ENCODE results near the gene CTNS.

The CTNS gene

DNA sequence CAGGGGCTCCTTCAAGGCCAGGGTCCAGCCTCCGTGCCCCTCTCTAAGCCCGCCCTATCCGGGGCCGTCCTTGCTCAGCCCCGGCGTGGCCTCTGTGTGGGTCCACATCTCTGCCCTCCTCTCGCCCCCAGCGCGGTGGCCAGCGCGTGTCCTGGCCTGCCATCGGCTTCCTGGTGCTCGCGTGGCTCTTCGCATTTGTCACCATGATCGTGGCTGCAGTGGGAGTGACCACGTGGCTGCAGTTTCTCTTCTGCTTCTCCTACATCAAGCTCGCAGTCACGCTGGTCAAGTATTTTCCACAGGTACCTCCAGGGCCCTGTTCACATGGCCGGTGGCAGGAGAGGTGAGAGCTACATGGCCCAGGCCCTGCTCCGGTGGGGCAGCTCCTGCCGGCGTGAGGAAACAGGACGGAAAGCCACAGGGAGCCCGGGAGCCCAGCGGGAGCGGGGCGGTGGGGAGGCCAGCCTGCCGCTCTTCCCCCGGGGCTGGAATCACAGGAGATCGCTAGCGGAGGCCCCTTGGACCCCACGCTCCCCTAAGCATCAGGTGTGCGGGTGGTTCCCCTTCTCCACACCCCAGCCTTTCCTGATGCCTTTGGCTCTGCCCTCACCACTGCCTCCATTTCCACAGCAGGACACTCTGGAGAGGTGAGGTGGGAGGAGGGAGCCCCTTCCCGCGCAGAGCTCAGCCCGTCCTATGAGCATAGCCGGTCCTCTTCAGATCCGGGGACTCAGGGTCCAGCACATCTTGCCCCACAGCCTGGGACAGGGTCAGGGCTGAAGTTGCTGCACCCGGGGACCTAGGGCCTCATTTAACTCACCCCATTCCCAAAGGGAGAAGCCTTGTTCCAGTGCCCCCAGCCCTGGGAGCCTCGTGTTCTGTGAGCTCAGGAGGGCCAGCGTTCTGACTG is 21.6 kb downstream of the CTNS start:
- DNase-seq (ENCODE audit: low read depth in 2 of 3, low spot score in 1 of 3): no peak

DNA sequence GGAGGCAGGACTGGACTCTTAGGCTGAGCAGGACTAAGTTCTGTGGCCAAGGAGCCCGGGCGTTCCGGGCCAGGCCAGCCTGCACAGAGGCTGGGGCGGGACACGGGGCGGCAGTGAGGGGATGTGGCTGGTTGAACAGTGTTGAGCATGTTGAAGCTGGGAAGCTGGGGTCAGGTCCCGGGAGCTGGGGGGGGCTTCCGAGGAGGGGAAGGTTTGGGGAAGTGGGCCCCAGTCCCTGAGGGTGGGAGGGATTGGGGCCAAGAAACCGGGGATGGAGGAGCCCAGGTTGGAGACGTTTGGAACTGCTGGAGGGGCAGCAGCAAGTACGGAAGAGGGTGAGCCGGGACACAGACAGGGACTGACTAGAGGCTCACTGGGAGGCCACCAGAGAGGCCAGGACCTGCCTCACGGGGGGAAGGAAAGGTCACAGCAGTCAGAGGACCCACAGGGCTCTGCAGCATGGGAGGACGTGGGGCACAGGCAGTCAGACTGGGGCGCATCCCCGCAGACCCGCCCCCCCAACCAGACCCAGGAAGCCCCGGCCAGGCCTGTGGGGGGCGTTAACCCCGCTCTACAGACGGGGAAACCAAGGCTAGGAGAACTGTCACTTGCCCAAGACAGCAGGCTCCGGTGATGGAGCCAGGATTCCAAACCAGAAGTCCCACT is 22.4 kb downstream of the CTNS start:
- DNase-seq (ENCODE audit: low read depth in 2 of 3, low spot score in 1 of 3): no peak

DNA sequence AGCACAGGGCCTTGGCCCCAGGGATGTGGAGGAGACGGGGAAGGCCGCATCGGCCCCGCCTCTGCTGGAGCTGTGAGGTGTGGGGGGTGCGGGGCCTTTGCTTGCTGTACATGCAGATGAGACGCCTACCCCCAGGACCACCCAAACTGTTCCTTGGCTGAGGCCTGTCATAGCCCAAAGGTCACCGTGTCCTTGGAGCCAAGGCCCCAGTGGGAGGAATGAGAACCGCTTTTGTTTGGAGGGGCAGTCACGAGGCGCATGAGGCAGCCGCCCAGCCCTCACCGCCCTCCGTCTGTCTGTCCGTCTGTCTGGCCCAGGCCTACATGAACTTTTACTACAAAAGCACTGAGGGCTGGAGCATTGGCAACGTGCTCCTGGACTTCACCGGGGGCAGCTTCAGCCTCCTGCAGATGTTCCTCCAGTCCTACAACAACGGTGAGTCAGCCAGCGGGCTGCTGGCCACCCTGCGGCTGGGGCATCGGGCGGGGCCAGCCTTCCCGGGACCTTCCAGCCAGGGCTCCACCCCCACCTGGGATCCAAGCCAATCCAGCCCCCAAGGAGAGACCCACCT is 23.1 kb downstream of the CTNS start:
- DNase-seq (ENCODE audit: low read depth in 2 of 3, low spot score in 1 of 3): no peak

- DNase-seq (ENCODE audit: low read depth in 2 of 3, low spot score in 1 of 3): no peak
These were observed 23.8 kb downstream of the CTNS start for GRCh38 chr17:3660311-3660891.

DNA sequence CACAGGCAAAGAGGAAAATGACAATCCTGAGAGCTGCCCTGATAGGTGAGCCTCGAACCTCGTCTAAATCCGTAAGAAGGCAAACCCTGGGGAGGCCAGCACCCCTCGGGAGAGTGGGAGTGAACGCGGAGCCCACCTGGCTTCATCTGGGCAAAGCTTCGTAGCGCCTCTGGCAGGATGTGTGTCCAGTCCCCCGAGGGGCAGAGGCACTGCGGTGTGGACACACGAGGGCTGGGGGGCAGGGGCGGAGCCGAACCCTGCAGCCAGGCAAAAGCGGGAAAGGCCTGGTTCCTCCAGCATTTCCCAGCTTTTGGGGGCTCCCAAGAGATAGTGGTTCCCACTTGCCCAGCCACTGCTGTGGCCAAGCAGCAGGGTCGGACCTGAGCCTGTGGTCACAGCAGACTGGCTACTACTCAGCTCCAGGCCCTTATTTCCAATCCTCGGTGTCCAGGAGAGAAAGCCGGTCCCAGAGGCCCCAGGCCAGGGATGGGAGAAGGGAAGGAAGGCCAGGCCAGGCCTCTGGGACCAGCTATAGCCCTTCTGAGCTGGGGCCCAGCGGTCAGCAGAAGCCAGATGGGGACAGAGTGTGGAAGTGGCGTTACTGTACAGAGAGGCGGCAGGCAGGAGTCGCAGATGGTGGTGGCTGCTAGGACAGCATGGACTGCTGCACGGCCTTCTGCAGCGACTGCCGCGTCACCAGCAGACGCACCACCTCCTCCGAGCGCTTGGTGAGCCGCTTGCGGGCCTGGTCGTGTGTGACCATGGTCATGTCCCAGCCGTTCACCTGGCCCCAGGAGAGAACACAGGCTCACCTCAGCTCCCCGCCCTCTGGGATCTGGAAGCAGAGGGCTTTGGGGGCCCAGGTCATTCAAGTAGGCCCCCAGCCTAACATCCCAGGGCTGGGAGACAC is 26.8 kb downstream of the CTNS start:
- no peak for DNase-seq (ENCODE audit: low read depth in 2 of 3, low spot score in 1 of 3)

- DNase-seq (ENCODE audit: low read depth in 2 of 3, low spot score in 1 of 3): no peak
These were observed 29.3 kb downstream of the CTNS start for GRCh38 chr17:3665834-3666233.

DNA sequence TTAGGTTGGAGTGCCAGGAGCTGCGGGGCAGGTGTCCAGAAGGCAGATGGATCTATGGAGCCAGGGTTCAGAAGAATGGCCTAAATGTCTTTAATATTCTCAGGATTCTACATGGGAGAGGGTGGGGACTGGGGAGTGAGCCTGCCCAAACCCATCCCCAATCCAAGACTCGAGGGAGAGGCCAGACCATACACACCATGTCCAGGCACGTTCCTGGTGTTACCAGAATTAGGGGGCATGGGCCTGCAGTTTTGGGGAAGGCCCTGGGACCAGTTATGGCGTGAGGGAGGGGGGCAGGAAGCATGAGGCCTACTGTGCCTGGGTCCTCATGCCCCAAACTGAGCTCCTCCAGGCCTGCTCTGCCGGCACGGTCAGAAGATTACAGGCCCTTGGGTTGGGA is 30.0 kb downstream of the CTNS start:
- DNase-seq (ENCODE audit: low read depth in 2 of 3, low spot score in 1 of 3): no peak

DNA sequence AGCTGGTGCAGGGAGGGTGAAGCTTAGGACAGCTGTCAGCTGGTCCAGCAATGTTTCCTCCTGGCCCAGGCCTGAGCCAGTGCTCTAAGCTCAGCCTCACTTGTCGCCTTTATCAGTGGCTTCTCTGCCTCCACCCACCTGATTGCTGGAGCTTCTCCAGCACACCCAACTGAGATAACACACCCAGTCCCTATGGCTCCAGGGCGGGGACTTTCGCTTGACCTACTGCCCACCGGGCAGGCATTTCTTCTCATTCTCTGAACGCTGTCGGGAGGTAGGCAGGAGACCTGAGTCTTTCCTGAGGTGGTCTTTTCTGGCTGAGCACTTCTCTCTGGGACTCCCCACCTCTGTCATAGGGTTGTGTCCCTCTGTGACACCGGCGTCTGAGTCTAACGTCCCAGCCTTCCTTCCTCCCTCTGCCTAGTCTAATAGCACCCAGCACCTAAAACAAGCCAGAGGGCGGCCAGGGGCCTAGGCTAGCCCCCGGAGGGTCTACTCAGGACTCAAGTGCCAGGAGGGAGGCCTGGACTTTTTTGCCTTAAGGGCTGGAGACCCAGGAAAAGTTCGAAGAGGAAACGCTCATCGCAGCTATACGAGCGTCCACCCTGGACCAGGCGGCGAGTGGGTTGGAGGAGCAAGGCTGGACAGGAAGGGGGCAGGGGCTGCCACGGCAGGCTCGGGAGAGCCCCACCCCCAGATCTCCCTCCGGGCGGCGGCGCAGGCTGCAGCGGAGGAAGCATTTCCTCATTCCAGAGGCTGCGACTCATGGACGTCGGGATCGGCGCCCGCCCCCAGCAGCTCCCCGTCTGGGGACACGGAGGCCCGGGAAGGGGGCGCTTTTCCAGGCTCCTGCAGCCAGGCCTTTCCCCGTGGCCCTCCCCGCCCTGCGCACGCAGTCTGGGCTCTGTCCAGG is 31.1 kb downstream of the CTNS start:
- no peak for DNase-seq (ENCODE audit: low read depth in 2 of 3, low spot score in 1 of 3)

DNA sequence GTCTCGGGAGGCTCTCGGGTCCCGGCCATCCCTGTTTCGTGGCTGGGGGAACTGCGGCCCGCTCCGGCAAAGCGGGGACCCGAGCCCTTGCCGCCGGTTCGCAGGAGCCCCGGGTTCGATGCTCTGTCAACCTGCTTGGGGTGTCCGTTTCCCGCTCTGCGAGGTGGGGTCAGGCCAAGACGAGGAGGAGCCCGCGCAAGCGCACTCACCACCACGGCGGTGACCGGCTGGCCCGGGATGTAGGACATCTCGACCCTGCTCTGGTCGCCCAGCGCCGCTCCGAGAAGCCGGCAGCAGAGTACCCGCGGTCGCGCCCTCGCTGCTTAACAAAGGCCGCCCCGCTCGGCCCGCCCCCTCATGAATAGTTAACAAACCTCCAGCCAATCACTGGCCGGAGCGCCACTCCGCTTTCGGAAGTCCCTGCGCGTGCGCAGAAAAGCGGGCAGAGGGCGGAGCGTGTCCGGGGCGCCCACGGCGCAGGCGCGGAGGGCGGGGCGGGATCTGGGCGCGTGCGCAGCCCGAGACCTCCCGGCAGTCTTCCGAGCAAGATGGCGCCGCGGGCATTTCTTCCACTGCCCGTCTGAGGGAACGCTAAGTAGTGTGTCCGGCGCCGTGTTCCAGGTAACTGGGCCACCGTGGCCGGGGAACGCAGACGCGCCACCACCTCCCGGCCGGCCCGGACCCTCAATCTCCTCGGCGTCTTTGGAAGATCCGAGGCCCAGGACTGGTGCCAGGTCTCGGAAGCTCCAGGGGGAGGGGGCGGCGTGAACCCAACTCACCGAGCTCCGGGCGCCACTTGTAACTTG is 31.9 kb downstream of the CTNS start, which contains the start of the genes EMC6 and TAX1BP3:
TSS of gene EMC6 (plus strand) at position 534 of the 806 bp plus-strand sequence. CDS start 335 bp downstream, outside the sequence.
TSS of gene TAX1BP3 (minus strand) at position 300 of the 806 bp plus-strand sequence. CDS start at position 248, 52 bp downstream.
- peak; percentile 97 to 98 (median 97) for DNase-seq (ENCODE audit: low read depth in 2 of 3, low spot score in 1 of 3)

GRCh38 chr17:3669085-3669347 is 32.5 kb downstream of the CTNS start:
- DNase-seq (ENCODE audit: low read depth in 2 of 3, low spot score in 1 of 3): no peak

- DNase-seq (ENCODE audit: low read depth in 2 of 3, low spot score in 1 of 3): no peak
These were observed 33.0 kb downstream of the CTNS start for GRCh38 chr17:3669548-3669947.

- DNase-seq (ENCODE audit: low read depth in 2 of 3, low spot score in 1 of 3): no peak
These were observed 36.0 kb downstream of the CTNS start for GRCh38 chr17:3672571-3672970.

- DNase-seq (ENCODE audit: low read depth in 2 of 3, low spot score in 1 of 3): no peak
These were observed 39.3 kb downstream of the CTNS start for GRCh38 chr17:3675886-3676285.

- no peak for DNase-seq (ENCODE audit: low read depth in 2 of 3, low spot score in 1 of 3)
These were observed 41.7 kb downstream of the CTNS start for GRCh38 chr17:3678095-3678820.

GRCh38 chr17:3678821-3679530 is 42.4 kb downstream of the CTNS start:
- no peak for DNase-seq (ENCODE audit: low read depth in 2 of 3, low spot score in 1 of 3)

DNA sequence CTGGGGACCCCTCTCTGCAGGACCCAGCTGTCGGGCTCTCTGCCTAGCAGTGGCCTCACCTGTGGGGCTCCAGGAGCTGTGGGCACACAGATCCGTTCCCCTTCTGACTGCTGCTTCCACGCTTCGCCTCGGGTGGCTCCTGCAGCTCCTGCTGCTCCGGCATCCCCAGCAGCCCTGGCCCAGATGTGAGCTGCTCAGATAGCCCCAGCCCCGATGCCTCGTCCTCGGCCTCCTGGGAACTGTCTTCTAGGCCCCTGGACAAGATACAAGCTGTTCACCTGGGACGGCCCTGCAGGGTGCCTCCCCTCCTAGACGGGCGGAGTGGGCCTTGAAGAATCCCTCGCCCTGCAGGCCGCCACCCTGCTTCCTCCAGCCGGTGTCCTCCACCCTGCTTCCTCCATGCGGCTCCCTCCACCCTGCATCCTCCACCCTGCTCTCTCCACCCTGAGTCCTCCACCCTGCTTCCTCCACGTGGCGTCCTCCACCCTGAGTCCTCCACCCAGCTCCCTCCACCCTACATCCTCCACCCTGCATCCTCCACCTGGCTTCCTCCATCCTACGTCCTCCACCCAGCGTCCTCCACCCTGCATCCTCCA is 43.1 kb downstream of the CTNS start:
- no peak for DNase-seq (ENCODE audit: low read depth in 2 of 3, low spot score in 1 of 3)

- no peak for DNase-seq (ENCODE audit: low read depth in 2 of 3, low spot score in 1 of 3)
These were observed 44.5 kb downstream of the CTNS start for GRCh38 chr17:3681057-3681456.
